HepG2 (cell line): ENCODE measurements around the gene TPI1. TPM values are rescaled to one million over a fixed set of nuclear protein-coding genes. Genes with fewer than 3 reads are reported as not detected.

Source experiments
- ADNP ChIP-seq: sonication (generic); formaldehyde crosslinking; IDR thresholded peaks from 2 replicates; pipeline ENCODE4 v1.4.0; 2020; ENCODE audit warnings: missing genetic modification reagents
- GFI1 ChIP-seq: sonication (generic); formaldehyde crosslinking; IDR thresholded peaks from 2 replicates; pipeline ENCODE4 v1.5.0; 2020; ENCODE audit warnings: missing genetic modification reagents, mild to moderate bottlenecking, borderline replicate concordance
- GPBP1L1 ChIP-seq: sonication (generic); formaldehyde crosslinking; IDR thresholded peaks from 2 replicates; pipeline ENCODE4 v1.5.0; 2020; ENCODE audit warnings: mild to moderate bottlenecking, missing genetic modification reagents
- MEF2D ChIP-seq: sonication (generic); formaldehyde crosslinking; IDR thresholded peaks from 2 replicates; pipeline ENCODE4 v1.5.1; 2020; ENCODE audit warnings: mild to moderate bottlenecking, missing genetic modification reagents
- SNAPC2 ChIP-seq: sonication (generic); formaldehyde crosslinking; IDR thresholded peaks from 2 replicates; pipeline ENCODE4 v1.8.1; 2022; ENCODE audit warnings: mild to moderate bottlenecking, missing genetic modification reagents
- TBX2 ChIP-seq: sonication (generic); formaldehyde crosslinking; IDR thresholded peaks from 2 replicates; pipeline ENCODE4 v1.5.0; 2020; ENCODE audit warnings: missing genetic modification reagents, mild to moderate bottlenecking, borderline replicate concordance
- TSC22D2 ChIP-seq: sonication (generic); formaldehyde crosslinking; IDR thresholded peaks from 2 replicates; pipeline ENCODE4 v1.5.1; 2020; ENCODE audit warnings: missing genetic modification reagents, mild to moderate bottlenecking, borderline replicate concordance
- ZNF446 ChIP-seq: sonication (generic); formaldehyde crosslinking; IDR thresholded peaks from 2 replicates; pipeline ENCODE4 v1.5.0; 2020; ENCODE audit warnings: mild to moderate bottlenecking, missing genetic modification reagents
- polyA plus RNA-seq, 8 experiments: library from polyadenylated mRNA; depleted of rRNA in 3 of 8; stranded (reverse) in 7 of 8; unstranded in 1 of 8; fragments of >200 nt; fragmentation: Illumina TruSeq in 4 of 8; extraction: Trizol in 4 of 8; gene quantifications; 2 replicates each; pipeline versions ENCODE4 v1.2.1 to v1.2.3, GENCODE V29; 2011 to 2016; ENCODE audit warnings: low read depth in 4 of 8, missing spikeins in 1 of 8, mixed read lengths in 1 of 8; ENCODE audit not compliant: insufficient read depth in 1 of 8
- total RNA-seq, 5 experiments: library from RNA; depleted of rRNA; stranded (reverse); fragments of >200 nt; fragmentation: Illumina TruSeq; extraction: Trizol; gene quantifications; 2 replicates each; pipeline ENCODE4 v1.2.3, GENCODE V29; 2016; ENCODE audit warnings: low read depth in 1 of 5
- TF ChIP-seq, protein P1 (sequence below): sonication (generic); formaldehyde crosslinking; IDR thresholded peaks from 2 replicates; pipeline ENCODE4 v1.4.0; 2020; ENCODE audit warnings: mild to moderate bottlenecking, missing genetic modification reagents
- TF ChIP-seq, protein P2 (sequence below): sonication (generic); formaldehyde crosslinking; IDR thresholded peaks from 2 replicates; pipeline ENCODE4 v1.5.0; 2020; ENCODE audit warnings: mild to moderate bottlenecking, missing genetic modification reagents, borderline replicate concordance
- TF ChIP-seq, protein P3 (sequence below): sonication (generic); formaldehyde crosslinking; IDR thresholded peaks from 2 replicates; pipeline ENCODE4 v1.8.1; 2023; ENCODE audit warnings: missing genetic modification reagents, inconsistent platforms, borderline replicate concordance

The TPI1 gene
- total and polyA plus RNA-seq, 2 of the 13 experiments (the other 11 are each of a cell fraction or from before 2014, with no cell fraction given), result 945 to 2,535 TPM

GRCh38 chr12:6828781-6829535, 38.4 kb upstream of the TPI1 start (continued):
- TF ChIP-seq, protein P1, sequence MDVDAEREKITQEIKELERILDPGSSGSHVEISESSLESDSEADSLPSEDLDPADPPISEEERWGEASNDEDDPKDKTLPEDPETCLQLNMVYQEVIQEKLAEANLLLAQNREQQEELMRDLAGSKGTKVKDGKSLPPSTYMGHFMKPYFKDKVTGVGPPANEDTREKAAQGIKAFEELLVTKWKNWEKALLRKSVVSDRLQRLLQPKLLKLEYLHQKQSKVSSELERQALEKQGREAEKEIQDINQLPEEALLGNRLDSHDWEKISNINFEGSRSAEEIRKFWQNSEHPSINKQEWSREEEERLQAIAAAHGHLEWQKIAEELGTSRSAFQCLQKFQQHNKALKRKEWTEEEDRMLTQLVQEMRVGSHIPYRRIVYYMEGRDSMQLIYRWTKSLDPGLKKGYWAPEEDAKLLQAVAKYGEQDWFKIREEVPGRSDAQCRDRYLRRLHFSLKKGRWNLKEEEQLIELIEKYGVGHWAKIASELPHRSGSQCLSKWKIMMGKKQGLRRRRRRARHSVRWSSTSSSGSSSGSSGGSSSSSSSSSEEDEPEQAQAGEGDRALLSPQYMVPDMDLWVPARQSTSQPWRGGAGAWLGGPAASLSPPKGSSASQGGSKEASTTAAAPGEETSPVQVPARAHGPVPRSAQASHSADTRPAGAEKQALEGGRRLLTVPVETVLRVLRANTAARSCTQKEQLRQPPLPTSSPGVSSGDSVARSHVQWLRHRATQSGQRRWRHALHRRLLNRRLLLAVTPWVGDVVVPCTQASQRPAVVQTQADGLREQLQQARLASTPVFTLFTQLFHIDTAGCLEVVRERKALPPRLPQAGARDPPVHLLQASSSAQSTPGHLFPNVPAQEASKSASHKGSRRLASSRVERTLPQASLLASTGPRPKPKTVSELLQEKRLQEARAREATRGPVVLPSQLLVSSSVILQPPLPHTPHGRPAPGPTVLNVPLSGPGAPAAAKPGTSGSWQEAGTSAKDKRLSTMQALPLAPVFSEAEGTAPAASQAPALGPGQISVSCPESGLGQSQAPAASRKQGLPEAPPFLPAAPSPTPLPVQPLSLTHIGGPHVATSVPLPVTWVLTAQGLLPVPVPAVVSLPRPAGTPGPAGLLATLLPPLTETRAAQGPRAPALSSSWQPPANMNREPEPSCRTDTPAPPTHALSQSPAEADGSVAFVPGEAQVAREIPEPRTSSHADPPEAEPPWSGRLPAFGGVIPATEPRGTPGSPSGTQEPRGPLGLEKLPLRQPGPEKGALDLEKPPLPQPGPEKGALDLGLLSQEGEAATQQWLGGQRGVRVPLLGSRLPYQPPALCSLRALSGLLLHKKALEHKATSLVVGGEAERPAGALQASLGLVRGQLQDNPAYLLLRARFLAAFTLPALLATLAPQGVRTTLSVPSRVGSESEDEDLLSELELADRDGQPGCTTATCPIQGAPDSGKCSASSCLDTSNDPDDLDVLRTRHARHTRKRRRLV (CRISPR knock-in tag), result no peak
- no peak for TF ChIP-seq GFI1 (CRISPR knock-in tag)
- TF ChIP-seq, protein P2, sequence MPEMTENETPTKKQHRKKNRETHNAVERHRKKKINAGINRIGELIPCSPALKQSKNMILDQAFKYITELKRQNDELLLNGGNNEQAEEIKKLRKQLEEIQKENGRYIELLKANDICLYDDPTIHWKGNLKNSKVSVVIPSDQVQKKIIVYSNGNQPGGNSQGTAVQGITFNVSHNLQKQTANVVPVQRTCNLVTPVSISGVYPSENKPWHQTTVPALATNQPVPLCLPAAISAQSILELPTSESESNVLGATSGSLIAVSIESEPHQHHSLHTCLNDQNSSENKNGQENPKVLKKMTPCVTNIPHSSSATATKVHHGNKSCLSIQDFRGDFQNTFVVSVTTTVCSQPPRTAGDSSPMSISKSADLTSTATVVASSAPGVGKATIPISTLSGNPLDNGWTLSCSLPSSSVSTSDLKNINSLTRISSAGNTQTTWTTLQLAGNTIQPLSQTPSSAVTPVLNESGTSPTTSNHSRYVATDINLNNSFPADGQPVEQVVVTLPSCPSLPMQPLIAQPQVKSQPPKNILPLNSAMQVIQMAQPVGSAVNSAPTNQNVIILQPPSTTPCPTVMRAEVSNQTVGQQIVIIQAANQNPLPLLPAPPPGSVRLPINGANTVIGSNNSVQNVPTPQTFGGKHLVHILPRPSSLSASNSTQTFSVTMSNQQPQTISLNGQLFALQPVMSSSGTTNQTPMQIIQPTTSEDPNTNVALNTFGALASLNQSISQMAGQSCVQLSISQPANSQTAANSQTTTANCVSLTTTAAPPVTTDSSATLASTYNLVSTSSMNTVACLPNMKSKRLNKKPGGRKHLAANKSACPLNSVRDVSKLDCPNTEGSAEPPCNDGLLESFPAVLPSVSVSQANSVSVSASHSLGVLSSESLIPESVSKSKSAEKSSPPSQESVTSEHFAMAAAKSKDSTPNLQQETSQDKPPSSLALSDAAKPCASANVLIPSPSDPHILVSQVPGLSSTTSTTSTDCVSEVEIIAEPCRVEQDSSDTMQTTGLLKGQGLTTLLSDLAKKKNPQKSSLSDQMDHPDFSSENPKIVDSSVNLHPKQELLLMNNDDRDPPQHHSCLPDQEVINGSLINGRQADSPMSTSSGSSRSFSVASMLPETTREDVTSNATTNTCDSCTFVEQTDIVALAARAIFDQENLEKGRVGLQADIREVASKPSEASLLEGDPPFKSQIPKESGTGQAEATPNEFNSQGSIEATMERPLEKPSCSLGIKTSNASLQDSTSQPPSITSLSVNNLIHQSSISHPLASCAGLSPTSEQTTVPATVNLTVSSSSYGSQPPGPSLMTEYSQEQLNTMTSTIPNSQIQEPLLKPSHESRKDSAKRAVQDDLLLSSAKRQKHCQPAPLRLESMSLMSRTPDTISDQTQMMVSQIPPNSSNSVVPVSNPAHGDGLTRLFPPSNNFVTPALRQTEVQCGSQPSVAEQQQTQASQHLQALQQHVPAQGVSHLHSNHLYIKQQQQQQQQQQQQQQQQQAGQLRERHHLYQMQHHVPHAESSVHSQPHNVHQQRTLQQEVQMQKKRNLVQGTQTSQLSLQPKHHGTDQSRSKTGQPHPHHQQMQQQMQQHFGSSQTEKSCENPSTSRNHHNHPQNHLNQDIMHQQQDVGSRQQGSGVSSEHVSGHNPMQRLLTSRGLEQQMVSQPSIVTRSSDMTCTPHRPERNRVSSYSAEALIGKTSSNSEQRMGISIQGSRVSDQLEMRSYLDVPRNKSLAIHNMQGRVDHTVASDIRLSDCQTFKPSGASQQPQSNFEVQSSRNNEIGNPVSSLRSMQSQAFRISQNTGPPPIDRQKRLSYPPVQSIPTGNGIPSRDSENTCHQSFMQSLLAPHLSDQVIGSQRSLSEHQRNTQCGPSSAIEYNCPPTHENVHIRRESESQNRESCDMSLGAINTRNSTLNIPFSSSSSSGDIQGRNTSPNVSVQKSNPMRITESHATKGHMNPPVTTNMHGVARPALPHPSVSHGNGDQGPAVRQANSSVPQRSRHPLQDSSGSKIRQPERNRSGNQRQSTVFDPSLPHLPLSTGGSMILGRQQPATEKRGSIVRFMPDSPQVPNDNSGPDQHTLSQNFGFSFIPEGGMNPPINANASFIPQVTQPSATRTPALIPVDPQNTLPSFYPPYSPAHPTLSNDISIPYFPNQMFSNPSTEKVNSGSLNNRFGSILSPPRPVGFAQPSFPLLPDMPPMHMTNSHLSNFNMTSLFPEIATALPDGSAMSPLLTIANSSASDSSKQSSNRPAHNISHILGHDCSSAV (CRISPR knock-in tag), result no peak
- TF ChIP-seq GPBP1L1 (CRISPR knock-in tag), result no peak
- TF ChIP-seq ADNP (CRISPR knock-in tag), result no peak
- 0 out of 2 replicates have a peak, but pooled peaks have one; percentile 29 for TF ChIP-seq MEF2D
- TF ChIP-seq ZNF446, result peak; percentile 46; the same call in 1 of the 2 replicates
- TF ChIP-seq TBX2, result peak; percentile 18
- no peak for TF ChIP-seq TSC22D2 (CRISPR knock-in tag)
- TF ChIP-seq, protein P3, sequence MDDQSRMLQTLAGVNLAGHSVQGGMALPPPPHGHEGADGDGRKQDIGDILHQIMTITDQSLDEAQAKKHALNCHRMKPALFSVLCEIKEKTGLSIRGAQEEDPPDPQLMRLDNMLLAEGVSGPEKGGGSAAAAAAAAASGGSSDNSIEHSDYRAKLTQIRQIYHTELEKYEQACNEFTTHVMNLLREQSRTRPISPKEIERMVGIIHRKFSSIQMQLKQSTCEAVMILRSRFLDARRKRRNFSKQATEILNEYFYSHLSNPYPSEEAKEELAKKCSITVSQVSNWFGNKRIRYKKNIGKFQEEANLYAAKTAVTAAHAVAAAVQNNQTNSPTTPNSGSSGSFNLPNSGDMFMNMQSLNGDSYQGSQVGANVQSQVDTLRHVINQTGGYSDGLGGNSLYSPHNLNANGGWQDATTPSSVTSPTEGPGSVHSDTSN (CRISPR knock-in tag), result no peak
- TF ChIP-seq SNAPC2, result 0 out of 2 replicates have a peak, but pooled peaks have one; percentile 42
